ENCODE data around the gene RNU6-9.

RNU6-9 gene

GRCh38 chr19:902093-902370, 8.7 kb downstream of the RNU6-9 start:
- TF ChIP-seq FOXP2 (optimal IDR thresholded peaks at IDR 0.05; ENCODE audit: borderline replicate concordance, extremely low read depth, extremely low read length, insufficient read depth): no peak
- TF ChIP-seq SIN3A (IDR thresholded peaks at IDR 0.05; ENCODE audit: borderline replicate concordance, insufficient read depth, low read length): no peak
- no peak for TF ChIP-seq TAF1 (IDR thresholded peaks at IDR 0.05; ENCODE audit: borderline replicate concordance, insufficient read depth, low read length)
- no peak for TF ChIP-seq POLR2AphosphoS5 (IDR thresholded peaks at IDR 0.05; ENCODE audit: low read depth, low read length)
- TF ChIP-seq REST (IDR thresholded peaks at IDR 0.05; ENCODE audit: insufficient read depth in 1 of 2, low read depth in 2 of 2, low read length in 2 of 2): no peak

- no peak for TF ChIP-seq REST (IDR thresholded peaks at IDR 0.05; ENCODE audit: insufficient read depth in 1 of 2, low read depth in 2 of 2, low read length in 2 of 2)
- TF ChIP-seq POLR2AphosphoS5 (IDR thresholded peaks at IDR 0.05; ENCODE audit: low read depth, low read length): no peak
- no peak for TF ChIP-seq FOXP2 (optimal IDR thresholded peaks at IDR 0.05; ENCODE audit: borderline replicate concordance, extremely low read depth, extremely low read length, insufficient read depth)
- TF ChIP-seq TAF1 (IDR thresholded peaks at IDR 0.05; ENCODE audit: borderline replicate concordance, insufficient read depth, low read length): no peak
- no peak for TF ChIP-seq SIN3A (IDR thresholded peaks at IDR 0.05; ENCODE audit: borderline replicate concordance, insufficient read depth, low read length)
Measured at GRCh38 chr19:902446-903226, 9.4 kb downstream of the RNU6-9 start.

GRCh38 chr19:903266-903797, 10.0 kb downstream of the RNU6-9 start:
- no peak for TF ChIP-seq TAF1 (IDR thresholded peaks at IDR 0.05; ENCODE audit: borderline replicate concordance, insufficient read depth, low read length)
- TF ChIP-seq SIN3A (IDR thresholded peaks at IDR 0.05; ENCODE audit: borderline replicate concordance, insufficient read depth, low read length): no peak
- TF ChIP-seq FOXP2 (optimal IDR thresholded peaks at IDR 0.05; ENCODE audit: borderline replicate concordance, extremely low read depth, extremely low read length, insufficient read depth): no peak
- no peak for TF ChIP-seq POLR2AphosphoS5 (IDR thresholded peaks at IDR 0.05; ENCODE audit: low read depth, low read length)
- TF ChIP-seq REST (IDR thresholded peaks at IDR 0.05; ENCODE audit: insufficient read depth in 1 of 2, low read depth in 2 of 2, low read length in 2 of 2): no peak

- no peak for TF ChIP-seq SIN3A (IDR thresholded peaks at IDR 0.05; ENCODE audit: borderline replicate concordance, insufficient read depth, low read length)
- no peak for TF ChIP-seq POLR2AphosphoS5 (IDR thresholded peaks at IDR 0.05; ENCODE audit: low read depth, low read length)
- TF ChIP-seq FOXP2 (optimal IDR thresholded peaks at IDR 0.05; ENCODE audit: borderline replicate concordance, extremely low read depth, extremely low read length, insufficient read depth): no peak
- TF ChIP-seq REST (IDR thresholded peaks at IDR 0.05; ENCODE audit: insufficient read depth in 1 of 2, low read depth in 2 of 2, low read length in 2 of 2): no peak
- no peak for TF ChIP-seq TAF1 (IDR thresholded peaks at IDR 0.05; ENCODE audit: borderline replicate concordance, insufficient read depth, low read length)
Measured at GRCh38 chr19:904545-904944, 11.3 kb downstream of the RNU6-9 start.
